ENCODE data around the gene APBB2.
"Not testable (repeated sequence)": the region's sequence is repeated elsewhere in the genome, so short reads cannot be mapped to it uniquely, and the experiment has no call there.

The APBB2 gene

DNA sequence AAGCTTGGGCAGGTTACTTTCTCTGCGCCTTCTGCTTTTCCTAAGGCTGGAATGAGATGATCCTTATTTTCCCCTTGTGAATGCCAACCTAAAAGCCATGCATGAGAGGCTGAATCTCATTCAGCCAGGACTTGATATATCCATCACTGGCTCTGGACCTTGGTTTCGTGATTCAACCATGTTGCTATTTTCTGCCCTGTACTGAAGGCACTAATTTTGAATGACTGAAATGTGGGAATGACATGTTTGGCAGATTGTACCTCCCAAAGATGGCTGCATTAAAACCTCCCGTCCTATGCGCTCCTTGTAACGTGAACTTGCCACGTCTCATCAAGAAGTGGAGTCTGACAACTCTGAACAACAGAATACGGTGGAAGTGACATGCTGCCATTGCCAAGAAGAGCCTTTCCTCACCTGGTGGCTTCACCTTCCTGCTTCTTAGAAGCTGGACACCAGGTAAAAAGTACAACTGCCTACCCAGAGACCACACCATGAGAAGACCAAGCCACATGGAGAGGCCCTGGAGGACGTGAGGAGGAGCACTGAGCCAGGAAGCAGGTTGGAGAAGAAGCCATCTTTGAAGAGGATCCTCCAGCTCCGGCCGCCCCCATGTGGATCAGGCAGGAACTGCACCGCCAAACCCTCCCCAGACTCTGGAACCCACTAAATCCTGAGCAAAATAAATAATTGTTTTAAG is 290.1 kb downstream of the APBB2 start:
- no peak for FAIRE-seq

DNA sequence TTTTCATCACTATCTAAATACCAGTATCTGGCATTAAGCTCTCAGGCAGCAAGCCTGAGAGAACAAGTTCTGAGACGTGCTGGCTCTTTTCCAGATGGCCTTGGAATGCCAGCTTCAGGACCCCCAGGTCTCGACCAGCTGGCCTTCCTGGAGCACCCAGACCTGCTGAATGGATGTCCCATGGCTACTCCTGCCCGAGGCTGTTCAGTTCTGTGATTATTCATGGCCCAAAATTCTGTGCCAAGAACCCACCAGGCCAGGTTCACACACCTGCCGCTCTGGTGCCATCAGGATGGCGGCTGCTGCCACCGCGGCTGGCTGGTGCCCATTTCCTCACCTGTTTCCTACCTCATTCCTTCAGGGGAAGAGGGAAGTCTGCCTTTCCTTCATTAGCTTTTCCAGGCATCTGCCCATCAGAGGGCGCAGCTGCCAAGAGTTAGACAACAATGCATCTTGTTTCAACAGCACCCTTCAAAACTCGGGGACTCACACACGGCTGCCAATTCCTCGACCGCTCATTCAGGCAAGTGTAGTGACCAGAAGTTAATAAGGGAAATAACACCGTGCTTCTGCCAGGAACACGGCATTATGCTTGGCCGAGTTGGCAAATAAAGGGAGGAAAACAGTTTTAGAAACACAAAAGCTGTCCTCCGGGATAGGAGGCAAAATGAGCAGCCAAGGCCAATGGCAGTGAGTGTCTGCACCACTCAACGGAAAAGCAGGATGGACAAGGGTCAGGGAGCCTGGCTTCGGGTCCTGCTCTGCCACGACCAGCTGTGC is 290.8 kb downstream of the APBB2 start:
- no peak for FAIRE-seq

- not testable (repeated sequence) for FAIRE-seq
These were observed 294.4 kb downstream of the APBB2 start for GRCh38 chr4:40919976-40920375.

DNA sequence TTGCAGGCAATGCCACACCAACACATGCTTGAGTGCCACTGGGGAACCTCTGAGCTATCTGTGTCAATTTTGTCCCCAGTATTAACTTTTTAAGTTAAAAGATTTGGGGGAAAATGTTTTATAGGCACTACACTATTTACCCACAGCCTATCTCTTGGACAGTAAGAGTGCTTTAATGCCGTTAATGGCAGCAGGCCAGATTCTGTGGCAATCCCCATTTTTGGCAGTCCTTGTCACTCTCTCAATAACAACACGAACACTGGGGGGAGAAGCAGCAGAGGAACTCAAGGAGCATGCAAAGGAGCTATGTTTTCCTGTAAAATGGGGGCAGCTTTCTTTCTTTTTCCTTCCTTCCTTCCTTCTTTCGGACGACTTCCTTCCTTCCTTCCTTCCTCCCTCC is 296.0 kb downstream of the APBB2 start:
- FAIRE-seq, result no peak

GRCh38 chr4:40916880-40917279 is 297.5 kb downstream of the APBB2 start:
- no peak for FAIRE-seq

DNA sequence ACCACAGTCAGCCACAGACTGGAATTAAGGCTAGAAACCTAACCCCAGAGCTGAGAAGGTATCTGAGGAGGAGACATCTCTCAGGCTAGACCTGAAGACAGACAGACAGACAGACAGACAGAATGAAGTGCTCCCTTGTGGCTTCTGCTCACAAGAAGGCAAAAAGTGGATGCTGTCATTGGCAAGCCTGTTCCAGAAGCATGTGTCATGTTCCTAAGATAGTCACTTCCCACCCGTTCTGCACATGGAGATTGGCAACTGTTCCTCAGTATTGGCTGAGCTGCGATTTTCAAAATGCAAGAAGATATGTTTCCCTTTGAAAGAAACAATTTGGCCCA is 298.2 kb downstream of the APBB2 start:
- FAIRE-seq, result no peak

GRCh38 chr4:40915318-40916217 is 298.8 kb downstream of the APBB2 start:
- no peak for FAIRE-seq

DNA sequence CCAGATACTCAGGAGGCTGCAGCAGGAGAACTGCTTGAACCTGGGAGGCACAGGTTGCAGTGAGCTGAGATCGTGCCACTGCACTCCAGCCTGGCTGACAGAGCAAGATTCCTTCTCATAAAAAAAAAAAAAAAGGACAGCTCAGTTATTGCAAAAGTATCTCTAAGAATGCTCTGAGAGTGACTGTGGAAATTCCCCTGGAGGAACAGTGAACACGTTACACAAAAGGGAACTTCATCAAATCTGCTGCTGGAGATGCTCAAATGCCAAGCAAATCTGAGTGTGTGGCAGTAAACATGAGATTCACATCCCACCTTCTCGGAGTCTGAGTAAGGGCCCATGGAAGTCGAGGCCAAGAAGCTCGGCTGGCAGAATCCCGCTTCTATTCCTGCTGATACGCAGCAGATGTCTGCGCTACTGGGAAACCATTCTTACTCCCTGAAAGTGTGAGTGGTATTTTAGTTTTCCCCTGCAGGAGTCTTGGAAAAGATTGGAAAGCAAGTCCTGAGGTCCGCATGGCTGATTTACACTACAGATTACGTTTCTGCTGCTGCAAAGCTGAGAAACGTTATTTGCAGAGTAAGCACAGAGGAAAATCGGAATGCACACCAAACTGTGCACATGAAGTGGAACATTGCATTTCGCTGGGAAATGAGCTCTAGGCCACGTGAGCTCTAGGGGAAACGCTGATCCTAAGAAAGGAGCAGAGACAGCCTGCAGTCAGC is 301.7 kb downstream of the APBB2 start:
- no peak for FAIRE-seq

DNA sequence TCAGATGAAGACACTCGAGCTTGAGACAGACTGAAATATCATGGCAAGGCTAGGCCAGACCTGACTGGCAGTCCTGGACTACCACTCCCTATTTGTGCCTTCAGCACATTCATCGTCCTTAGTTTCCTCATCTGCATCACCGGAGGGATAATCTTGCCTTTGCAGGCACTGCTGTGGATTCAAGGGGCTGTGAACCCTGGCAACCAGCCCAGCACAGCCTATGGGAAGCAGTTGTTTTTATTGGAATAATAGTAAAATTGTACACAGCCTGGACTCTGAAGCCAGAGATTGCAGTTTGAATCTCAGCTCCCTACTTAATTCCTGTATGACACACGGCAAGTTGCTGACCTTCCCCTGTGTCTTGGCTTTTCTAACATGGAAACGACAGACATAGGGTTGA is 303.6 kb downstream of the APBB2 start:
- no peak for FAIRE-seq

DNA sequence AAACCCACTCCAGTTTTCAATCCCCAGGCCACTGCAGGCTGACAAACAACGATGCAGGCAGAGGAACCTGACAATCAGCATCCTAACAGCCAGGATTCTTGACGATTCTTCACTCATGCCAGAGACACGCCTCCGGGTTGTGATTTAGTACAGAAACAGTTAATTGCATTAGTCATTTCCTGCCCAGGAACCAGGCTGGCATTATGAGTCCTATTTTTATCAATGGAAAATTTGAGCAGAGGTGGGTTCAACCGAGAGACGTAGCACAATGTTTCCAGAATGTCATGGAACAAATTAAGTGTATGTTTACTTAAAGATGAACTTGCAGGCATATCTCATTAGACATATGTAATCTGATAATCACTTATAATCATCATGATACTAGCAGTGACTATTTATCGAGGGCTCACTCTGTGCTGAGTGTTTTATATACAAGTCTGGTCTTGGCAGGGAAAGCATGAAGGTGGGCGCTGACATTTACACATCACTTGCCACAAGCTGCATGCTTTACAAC is 304.9 kb downstream of the APBB2 start:
- FAIRE-seq, result no peak

DNA sequence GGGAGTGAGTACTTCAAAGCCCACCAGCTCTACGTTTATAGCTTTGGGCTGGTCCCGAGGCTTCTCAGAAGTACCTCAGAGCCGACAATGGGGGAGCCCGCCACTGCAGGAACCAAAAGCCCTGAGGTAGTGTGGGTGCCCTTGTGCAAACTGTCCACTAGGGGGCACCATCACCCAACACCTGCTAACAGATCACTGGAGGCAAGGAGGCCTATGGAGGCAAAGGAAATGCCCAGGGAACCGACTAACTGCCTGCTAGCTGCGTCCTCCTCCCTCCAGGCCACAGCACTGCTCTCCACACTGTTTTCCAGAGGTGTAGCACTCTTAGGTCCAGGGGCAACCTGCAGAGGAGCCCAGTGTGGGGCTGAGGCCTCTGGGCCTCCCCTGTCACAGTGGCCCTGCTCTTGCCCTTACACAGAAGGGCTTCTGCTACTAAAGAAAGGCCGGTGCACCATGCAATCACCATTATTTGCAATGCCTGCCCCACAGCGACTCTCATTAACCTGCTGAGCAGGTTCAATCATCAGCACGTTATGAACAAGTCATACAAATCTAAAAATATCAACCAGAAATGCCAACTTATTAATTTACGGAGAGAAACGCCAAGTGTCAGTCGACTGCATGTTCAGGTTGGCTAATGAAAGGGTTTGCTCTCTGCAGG is 305.5 kb downstream of the APBB2 start:
- FAIRE-seq, result no peak

- FAIRE-seq, result no peak
These were observed 306.0 kb downstream of the APBB2 start for GRCh38 chr4:40908297-40908696.

DNA sequence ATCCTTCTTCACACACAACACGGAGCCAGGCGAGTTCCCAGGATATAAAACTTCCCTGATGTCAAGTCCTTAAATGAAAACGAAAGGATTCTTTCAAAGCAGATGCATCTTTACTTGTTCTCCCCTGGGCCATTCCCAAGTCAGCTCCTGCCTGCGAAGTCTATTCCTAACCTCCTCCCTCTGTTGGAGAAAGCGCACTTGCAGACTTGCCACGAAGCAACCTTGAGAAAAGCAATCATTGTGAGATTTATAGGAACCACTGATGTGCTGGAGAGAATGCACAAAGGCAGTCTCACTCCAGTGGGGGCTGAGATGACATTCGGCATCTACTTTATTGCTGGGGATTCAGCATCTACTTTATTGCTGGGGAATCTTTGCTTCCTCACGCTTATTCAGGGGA is 308.9 kb downstream of the APBB2 start:
- FAIRE-seq, result no peak

DNA sequence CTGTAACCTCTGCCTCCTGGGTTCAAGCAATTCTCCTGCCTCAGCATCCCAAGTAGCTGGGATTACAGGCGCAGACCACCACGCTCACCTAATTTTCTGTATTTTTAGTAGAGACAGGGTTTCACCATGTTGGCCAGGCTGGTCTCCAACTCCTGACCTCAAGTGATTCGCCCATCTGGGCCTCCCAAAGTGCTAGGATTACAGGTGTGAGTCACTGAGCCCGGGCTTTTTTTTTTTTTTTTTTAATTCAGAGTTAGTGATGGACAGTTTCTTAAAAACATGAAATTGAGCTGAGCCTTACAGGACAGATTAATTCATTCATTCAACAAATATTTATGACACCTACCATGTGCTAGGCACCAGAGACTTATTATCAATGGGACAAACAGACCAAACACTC is 313.8 kb downstream of the APBB2 start:
- FAIRE-seq, result not testable (repeated sequence)

GRCh38 chr4:40897557-40898203 is 316.7 kb downstream of the APBB2 start:
- no peak for FAIRE-seq

- FAIRE-seq, result no peak
These were observed 323.6 kb downstream of the APBB2 start for GRCh38 chr4:40890764-40891163.

GRCh38 chr4:40890199-40890598 is 324.1 kb downstream of the APBB2 start:
- FAIRE-seq, result no peak

DNA sequence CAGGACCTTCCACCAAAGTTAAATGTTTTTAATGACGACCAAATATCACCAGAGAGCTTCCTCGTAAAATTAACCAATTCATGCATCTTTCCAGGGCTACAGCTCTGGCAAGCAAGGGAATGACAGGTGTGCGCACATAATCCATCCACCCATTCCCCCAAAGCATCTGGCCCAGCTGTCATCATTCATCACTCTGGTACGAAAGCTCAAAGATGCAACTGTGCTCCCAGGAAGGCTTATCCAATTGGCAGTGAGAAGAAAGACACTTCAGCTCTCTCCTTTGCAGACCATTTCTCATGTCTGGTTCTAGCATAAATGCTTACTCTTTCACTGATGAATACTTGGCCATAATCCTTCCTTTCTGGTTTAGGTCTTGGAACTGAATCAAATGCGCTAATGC is 325.4 kb downstream of the APBB2 start:
- no peak for FAIRE-seq

DNA sequence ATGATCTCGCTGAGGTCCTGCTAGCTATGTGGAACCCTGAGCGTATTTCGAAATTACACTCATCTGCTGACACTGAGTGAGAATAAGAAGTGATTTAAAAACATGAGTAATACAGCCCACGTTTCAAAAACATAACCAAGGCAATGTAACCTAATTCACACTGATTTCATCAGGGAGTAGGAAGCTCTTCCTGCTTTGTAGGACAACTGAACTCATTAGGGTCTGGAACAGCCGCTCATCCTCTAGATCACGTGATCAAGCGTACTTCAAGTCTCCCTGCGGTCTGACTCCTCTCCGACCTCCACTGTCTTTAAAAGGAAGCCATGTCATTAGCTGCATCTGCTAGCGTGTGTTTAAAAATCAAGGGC is 326.6 kb downstream of the APBB2 start:
- no peak for FAIRE-seq

DNA sequence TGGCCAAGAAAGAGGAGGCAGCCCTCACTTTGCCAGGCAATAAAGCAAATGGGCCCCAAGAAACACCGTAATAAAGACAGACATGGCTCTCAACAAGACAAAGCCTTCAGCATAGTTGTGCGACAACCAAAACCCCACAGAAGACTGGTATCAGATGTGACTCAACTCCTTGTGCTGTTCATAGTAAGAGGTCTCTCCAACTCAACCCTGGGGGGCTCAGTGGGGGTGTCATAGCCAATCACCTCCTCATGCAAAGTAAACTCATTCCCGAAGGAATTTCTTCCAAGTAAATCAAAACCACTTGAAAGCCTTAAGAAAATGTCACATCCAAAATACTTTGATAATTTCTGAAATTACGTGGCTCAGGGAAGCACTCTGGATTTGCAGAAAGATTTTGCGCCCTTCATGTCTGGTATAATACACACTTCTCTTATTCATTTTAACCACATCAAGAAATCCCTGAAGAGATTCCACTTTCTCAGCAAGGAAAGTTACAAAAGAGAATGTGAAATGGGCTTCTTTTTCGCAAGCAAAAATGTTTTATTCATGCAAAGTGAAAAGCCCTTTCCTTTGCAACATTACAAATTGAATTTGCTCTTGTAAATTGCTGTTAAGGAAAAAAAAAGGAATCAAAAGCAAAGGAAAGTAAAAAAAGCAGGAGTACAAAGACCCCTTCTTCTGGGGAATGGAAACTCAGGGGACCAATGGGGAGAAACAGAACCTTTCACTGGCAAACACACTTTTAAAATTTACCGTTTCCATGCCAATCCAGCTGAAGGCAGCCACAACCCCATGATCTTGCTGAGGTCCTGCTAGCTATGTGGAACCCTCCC is 327.2 kb downstream of the APBB2 start:
- no peak for FAIRE-seq

- FAIRE-seq, result no peak
These were observed 332.5 kb downstream of the APBB2 start for GRCh38 chr4:40881851-40882250.

All from colon (tissue), 2 donors.